GM19023 (cell line): Measurements from ENCODE around the gene RRAD.
A peak's percentile ranks its signal among the peaks of the same experiment; 100 is the strongest.
"Not testable (repeated sequence)": the region's sequence is repeated elsewhere in the genome, so short reads cannot be mapped to it uniquely, and the experiment has no call there.

Source experiments
- ATAC-seq: cut with Tn5 transposase; IDR thresholded peaks from one replicate; pipeline ENCODE4 v1.9.1; 2021; ENCODE audit warnings: mild to moderate bottlenecking, moderate library complexity; ENCODE audit not compliant: unreplicated experiment

The RRAD gene

DNA sequence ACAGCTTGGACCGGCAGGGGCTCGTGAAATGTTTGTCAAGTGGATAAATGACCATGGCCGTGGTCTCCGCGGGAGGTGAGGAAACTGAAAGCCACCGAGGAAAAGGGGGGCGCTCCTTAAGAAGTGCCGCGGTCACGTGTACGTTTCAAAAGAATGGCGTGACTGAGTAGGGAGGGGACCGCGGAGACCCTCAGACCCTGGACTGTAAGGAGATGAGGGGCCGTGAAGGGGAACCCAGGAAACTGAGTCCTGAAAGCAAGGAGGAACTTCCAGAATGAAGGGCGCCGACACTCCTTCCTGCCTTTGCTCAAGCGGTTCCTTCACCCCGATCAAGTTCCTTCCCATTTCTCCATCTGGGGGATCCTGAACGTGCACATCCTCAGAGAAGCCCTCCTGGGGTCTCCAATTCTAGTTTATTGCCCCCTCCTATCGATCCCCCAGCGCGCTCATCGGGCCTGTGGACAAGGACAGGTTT lies 9.5 kb upstream of the RRAD start:
- not testable (repeated sequence) for ATAC-seq

DNA sequence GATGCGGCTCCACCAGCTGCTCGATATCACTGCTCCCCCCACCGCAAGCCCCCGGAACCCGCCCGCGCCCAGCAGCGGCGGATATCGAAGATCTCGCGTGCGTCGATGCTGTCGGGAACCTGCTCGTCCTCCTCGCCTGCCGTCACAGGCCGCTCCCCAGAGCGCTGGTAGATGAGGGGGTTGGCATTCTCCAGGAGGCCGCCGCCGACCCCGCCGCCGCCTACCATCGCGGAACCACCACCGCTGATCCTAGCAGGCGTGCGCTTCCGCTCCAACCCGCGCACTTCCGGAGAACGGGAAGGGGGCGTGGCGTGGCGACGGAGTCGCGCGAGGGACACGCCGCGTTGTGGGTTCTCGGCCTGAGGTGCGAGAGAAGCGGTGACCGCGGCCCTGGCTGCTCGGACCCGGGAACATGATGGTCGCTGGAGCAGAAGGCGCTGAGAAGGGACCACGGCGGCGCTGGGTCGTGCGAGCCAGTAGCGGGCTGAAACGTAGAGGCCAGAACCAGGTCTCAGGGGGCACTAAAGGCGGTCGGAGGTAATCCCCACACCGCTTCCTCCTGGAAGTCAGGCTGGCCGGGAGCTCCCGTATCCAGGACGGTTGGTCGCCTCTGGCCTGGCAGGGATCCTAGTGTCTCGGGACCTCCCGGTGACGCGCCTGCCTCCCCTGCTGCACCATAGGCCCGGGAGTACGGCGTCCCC lies 9.0 kb upstream of the RRAD start, which contains the start of gene CIAO2B:
TSS of gene CIAO2B (minus strand) at position 265 of the 701 bp plus-strand sequence. CDS start at position 227, 38 bp downstream.
- peak; percentile 77 for ATAC-seq

GRCh38 chr16:66933776-66934137 lies 8.4 kb upstream of the RRAD start:
- ATAC-seq: peak; percentile 20

- no peak for ATAC-seq
These were observed 6.7 kb upstream of the RRAD start for GRCh38 chr16:66932076-66932475.

GRCh38 chr16:66931665-66932064 lies 6.3 kb upstream of the RRAD start:
- no peak for ATAC-seq

DNA sequence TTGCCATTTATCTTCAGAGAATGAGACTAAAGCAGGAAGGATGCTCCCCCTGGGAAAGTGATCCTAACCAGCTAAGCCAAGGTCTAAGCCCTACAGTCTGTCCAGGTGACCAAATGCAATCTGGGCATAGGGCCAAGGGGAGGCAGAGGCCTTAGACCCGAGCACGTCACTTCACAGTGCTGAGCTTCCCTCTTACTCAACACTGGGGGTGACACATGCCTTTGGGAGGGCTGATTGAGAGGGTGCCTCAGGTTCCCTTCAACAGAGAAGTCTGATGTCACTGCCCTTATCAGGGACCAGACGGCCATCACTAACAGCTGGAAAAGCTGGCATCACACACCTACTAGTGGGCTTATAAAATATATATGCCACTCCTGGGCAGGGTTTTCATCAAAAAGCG lies 4.9 kb upstream of the RRAD start:
- ATAC-seq: no peak

GRCh38 chr16:66928702-66929388 lies 3.5 kb upstream of the RRAD start:
- ATAC-seq: no peak

GRCh38 chr16:66927918-66928649 lies 2.7 kb upstream of the RRAD start:
- no peak for ATAC-seq

GRCh38 chr16:66926961-66927436 lies 1.7 kb upstream of the RRAD start:
- no peak for ATAC-seq

GRCh38 chr16:66926171-66926947 lies 1.0 kb upstream of the RRAD start:
- no peak for ATAC-seq

DNA sequence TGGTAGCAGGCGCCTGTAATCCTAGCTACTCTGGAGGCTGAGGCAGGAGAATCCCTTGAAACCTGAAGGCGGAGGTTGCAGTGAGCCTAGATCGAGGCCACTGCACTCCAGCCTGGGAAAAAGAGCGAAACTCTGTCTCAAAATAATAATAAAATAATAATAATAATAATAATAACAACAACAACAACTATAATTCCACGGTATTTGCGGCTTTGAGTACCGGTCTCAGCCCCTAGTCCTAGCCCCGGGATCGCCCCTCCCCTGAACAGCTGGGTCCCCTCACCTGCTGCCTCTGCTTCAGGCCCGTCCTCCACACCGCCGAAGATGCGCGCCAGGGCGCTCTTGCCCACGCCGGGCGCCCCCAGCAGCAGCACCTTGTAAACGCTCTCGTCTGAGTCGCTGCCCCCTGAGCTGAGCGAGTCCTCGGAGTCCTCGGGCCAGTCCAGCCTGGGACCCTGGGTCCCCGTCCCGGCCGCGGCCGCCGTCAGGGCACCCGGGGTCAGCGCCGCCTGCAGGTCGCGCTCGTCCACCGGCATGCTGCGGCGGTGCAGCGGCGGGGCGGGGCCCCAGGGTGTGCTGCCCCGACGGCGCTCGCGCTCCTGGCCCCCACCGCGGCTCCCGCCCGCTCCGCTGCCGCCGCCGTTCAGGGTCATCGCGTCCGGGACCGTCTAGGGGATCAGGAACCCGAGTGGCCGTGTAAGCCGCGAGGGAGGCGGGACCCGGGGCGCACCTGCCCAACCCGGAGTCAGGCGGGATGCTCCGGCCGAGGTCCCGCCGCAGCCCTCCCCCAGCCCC lies 611 bp downstream of the RRAD start:
- ATAC-seq: peak; percentile 40

DNA sequence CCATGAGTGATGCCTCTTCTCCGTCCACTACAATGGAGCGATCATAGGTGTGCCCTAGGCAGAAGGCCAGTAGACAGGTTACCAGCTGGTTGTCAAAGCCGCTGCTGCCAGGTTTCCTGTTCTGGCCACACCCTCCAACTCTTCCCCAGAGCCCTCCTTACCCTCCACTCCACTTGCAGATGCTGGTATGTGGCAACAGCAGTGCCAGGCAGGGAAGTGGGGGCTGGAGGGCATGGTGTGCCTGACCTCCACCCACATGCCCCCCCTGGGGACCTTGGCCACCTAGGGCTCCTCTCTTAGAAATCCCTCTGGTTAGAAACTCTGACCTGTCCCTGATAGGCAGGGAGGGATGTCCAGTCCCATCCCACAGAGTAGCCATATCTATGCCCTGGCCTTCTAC lies 1.5 kb downstream of the RRAD start:
- ATAC-seq: no peak

DNA sequence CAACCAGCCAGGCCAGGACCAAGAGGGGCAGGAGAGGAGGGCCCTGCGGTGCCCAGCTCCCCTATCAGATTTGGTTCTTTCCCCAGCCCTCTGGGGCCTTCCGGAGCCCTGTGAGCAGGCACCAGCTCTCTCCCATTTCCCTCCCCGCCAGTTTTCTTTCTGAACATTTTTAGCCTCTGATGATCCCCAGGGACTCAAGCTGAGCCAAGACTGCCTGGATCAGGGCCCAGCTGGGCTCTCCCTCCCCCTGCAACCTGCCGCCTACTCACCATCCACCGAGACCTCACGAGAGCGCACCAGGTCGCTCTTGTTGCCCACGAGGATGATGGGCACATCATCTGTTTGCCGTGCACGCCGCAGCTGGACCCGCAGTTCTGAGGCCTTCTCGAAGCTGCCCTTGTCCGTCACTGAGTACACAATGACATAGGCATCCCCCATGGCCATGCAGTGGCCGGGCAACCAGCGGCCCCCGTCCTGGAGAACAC lies 2.0 kb downstream of the RRAD start:
- ATAC-seq: no peak

DNA sequence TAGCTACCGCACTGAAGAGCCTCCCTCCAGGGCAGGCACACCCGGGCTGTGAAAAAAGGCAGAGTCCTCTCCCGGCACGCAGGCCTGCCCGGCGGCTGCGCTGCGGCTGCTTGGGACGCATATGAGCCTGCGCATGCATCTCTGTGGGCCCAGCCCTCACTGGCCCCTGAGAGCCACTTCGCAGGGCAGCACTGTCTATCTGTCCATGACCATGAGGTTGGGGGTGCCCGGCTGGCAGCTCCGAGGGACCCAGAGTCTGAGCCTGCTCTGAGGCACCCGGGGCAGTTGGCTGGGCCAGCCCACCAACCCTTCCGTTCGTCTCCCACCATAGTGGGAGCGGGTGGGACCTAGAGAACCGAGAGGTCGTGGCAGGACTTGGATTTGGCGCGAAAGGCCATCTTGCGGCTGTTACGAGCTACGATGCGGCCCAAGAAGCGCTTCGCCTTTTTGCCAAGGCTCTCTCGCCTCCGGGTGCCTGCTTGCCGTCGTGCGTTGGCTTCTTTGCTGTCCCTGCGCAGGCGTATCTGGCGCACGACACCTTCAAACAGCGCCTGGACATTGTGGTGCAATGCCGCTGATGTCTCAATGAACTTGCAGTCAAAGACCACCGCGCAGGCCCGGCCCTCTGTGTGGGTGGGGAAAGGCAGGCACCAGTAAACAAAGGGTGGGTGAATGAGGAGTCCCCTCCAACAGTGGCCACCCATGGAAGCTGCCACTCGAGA lies 3.4 kb downstream of the RRAD start:
- no peak for ATAC-seq

DNA sequence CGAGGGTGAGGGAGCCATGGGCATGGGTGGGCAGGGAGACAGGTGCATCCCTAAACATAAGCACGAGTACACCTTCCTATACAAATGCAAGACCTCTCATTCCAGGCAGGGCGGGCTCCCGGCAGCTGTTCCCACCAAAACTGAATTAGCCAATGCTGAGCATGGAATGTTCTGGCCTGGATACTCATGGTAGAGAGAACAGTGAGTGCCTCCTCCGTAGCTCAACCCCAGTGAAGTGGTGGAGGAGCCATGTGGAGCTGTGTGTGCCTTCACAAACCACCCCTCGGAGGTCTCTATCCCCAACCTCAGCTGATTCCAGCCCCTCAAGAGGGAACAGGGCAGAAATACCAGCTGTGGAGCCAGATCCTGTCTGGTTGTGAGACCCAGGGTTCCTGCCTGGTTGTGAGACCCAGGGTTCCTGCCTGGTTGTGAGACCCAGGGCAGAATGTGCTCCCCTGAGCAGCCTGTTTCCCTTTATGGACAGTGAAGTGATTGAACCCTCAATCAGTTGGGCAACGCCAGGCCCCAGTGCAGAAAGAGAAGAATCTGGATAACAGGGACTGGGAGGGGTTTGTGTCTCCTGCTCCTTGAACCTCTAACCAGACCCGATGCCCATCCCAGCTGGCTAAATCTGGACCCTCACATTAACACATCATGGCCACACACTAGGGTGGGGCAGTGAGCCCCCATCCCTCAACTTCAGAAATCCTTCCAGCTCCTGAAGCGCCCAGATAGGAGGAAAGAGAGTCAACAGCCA lies 4.2 kb downstream of the RRAD start:
- no peak for ATAC-seq

DNA sequence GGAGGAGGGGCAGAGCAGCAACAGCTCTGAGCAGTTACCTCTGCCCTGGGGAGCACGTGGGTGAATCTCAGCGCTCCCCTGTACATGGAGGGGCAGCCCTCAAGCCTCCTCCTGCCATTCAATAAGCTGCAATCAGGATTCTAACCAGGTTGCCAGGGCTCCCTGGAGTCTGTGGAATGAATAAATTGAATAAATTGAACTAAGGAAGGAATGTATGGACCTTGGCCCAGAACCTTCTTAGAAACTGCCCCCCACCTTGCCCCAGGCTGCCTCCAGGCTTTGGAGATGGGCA lies 5.1 kb downstream of the RRAD start:
- no peak for ATAC-seq

DNA sequence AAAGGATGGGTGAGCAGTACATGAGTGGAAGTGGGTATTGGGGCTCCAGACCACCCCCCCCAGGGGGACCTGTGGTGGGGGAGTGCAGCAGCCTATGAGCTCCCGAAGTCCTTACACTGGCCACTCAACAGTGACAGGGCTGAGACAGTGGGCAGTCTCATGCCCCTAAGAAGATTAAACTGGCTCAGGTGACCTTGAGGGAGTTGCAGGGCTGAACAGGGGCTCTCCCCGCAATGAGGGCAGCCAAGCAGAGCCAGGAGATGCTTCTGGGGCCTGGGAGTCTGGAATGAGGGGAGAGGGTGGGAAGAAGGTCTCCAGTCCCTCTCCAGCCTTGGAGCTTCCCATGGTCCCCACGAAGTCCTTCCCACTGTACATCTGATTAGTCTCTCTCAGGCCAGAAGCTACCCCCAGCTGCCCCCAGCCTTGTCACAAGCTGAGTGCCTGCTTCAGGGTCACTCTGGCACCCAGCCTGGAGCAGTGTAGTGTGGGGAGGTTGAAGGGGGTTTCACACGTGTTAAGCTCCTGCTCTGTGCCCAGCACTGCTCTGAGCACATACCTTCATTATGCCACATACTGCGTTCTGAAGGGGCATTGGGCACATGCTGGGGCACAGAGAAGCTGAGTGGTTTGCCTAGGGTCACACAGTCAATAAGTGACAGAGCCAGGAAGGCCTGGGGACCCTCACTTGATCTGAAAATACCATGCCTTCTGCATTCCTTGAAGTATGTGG lies 5.6 kb downstream of the RRAD start:
- no peak for ATAC-seq
